ENCODE results near the gene R3HCC1L. TPM values are rescaled to one million over a fixed set of nuclear protein-coding genes. Genes with fewer than 3 reads are reported as not detected.

R3HCC1L gene
- total RNA-seq, 1 donor from 2014 or later = 12.1 TPM

DNA sequence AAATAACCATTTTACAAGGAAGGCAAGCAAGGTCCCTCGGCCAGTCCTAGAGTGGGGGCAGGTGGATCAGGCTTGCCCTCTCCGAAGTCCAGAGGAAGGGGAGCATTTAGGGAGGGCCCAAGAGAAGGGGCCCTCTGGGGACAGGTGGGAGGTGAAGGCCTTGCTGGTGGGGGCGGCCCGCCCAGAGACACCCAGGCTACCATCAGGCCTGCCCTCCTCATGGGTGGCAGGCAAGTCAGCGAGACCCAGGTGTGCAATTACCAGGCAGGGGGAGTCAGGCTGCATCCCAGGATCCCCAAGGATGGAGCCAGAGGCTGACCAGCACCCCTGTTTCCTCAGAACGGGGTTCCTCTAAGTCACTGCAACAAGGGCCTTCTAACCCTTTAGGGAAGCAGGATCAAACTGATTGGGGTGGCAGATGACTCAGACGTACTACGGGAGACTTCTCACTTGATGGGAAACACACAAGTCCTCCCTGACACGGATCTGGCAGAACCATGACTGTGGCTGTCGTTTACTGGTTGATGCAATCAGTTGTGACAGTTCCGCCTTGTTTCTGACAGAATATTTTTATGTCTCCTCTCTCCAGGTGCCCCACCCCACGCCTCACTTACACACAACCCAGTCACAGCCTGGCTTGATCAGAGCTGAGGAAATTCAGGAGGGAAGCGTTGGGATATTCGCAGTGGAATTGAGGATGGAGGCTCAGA is 125.3 kb downstream of the R3HCC1L start:
- no peak for DNase-seq (ENCODE audit: low read depth, low spot score)

DNA sequence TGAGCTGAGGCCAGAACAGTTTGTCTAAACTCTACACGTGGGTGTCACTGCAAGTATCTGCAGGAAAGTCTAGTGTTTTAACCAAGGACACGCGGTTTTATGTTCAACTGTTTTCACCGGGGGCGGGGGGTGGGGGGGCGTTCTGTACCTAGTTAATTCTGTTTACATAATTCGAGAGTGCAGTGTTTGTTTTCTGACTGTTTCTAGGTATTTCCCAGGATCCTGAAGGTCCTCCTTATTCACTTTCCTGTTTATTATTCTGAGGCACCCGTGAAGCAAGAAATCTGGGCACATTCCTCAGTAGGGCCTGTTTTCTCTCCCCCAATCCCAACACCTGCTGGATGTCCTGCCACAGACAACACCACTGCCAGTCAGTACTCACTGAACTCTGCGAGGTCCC is 125.9 kb downstream of the R3HCC1L start:
- no peak for DNase-seq (ENCODE audit: low read depth, low spot score)

DNA sequence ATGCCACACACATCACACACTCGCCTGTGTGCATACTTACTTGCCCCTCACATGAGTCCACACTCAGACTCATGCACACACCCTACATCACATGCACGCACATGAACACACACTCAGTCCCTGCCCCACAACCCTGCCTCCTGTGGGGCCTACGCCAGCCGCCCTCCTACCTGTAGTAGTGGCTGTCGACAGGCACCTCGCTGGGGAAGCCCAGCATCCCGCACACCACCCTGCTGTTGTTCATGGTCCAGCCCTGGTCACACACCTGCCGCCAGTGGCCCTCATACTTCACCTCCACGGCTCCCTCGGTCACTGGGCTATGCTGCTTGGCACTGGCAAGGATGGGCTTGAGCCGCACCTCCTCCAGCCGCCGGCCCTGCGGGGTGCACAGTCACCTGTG is 126.3 kb downstream of the R3HCC1L start:
- no peak for DNase-seq (ENCODE audit: low read depth, low spot score)

DNA sequence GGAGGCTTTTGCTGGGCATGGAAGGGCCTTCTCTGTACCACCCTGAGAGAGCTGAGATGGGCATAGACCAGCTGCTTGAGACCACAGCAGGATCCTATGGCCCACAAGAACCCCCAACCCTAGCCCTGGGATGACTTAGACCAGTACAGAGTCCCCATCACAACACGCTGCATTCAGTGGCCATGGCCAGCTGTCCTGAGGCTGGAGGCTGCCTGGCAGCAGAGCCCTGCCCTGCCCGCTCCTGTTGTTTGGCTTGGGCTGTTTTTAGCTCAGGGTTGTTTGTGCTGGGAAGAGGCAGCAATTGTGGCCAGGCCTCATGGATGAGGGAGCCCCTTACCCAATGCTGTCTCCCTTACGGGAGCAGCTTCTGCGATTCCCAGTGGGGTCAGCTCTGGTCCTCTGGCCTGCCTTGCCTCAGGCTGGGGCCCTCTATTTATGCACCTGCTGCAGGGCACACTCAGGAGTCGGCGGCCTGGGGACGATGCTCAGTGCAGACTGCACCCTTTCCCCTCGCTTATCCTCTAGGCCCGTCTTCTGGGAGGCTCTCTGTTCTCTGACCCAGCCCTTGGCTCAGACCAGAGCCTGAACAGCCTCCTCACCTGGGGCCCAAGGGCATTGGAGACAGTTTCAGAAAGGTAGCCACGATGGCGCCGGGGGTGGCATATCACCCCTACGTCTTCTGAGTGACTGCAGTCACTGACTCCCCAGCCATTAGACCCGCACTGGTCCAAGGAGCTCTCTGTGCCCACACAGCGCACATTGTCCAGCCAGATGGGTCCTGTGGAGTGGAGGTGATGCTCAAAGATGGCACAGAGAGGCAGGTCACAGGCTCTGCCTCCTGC is 127.2 kb downstream of the R3HCC1L start:
- no peak for DNase-seq (ENCODE audit: low read depth, low spot score)

DNA sequence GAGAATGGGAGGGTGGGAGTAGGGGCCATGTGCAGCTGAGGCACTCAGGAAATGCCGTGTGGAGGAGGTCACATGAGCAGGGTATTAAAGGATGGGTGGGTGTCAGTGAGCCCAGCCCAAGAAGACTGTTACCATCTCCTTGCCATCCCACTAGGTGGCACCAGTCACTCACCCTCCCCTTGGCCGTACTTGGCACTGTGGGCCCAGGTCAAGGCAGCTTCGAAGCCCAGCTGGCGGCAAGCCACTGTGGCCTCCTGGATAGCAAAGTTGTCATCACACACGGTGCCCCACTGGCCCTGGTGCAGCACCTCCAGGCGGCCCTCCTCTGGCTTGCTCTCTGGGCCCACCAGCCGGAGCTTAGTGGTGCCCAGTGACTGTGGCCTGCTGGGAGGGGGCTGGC is 128.1 kb downstream of the R3HCC1L start:
- DNase-seq (ENCODE audit: low read depth, low spot score) = no peak

DNA sequence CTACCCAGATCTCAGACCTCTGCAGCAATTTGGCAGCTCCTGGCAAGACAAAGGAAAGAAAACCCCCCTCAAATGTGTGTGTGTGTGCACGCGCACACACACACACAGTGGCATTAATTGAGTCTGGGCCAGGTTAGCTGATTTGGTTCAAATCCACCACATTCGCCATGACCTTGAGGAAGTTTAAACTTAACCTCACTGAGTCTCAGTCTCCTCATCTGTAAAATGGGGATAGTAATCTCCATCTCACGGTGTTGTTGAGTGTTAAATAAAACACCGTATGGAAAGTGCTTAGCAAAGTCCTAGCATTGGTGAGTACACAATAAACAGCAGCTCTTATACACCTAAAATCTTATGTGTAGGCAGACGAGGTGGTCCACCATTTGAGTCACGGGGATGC is 128.6 kb downstream of the R3HCC1L start:
- DNase-seq (ENCODE audit: low read depth, low spot score) = no peak

DNA sequence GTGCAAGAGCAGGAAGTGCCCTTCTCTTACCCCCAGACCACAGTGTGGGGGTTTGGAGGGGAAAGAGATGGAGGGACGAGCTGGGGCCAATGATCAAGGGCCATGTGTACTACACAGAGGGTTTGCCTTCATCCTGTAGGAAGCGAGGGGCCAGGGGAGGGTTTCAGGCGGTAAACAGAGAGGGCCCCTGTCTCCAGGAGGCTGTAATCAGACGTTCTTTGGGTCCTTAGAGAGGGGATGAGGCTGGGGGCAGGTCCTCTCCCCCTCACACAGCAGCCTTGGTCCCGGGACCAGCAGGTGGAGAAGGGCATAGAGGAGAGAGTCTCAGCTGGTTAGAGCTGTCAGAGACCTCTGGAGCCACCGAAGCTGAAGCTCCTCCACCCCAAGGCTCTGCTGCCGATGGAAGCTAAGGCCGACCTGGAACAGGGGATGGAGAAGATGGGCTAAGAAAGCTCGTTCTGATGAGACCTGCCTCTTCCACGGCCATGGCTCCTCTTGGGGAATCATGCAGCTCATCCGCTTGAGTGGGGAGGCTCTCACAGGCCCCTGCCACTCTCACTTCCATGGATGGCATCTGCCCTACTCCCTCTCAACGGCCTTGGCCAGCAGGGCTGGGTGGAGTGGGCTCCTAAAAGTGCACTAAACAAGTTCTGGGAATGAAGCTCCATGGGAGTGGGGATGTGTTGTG is 130.1 kb downstream of the R3HCC1L start:
- no peak for DNase-seq (ENCODE audit: low read depth, low spot score)

DNA sequence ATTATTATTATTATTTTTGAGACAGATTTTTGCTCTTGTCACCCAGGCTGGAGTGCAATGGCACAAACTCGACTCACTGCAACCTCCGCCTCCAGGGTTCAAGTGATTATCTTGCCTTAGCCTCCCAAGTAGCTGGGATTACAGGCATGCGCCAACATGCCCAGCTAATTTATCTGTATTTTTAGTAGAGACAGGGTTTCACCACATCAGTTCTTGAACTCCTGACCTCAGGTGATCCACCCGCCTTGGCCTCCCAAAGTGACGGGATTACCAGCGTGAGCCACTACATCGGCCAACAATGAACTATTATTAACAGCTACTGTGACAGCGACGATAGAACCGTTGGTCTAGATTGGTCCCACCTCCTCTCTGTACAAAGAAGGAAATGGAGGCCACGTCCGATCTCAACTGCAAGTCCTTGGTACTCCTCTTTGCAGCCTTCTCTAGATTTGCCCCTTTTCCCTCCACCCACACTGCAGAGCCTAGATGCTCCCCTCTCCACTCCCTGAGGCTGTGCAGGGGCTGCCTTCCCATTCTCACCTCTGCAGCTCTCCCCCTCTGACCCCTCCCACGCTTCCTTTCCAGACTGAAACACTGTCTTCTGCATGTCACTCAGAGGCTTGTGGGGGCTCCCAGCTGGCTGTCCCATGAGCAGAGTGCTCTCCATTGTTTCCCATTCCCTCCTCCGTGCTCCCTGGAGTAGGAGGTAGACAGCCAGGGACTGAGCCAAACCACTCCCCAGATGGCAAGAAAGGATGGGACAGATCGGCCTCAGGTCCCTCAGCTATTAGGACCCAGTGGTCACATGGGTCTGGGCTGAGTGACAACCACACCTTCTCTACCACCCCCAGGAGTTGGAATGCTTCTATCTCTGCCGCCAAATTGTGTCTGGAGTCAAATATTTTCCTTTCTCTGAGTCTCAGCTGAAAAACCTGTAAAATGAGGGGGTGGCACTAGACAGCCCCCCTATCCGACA is 131.2 kb downstream of the R3HCC1L start:
- no peak for DNase-seq (ENCODE audit: low read depth, low spot score)

DNA sequence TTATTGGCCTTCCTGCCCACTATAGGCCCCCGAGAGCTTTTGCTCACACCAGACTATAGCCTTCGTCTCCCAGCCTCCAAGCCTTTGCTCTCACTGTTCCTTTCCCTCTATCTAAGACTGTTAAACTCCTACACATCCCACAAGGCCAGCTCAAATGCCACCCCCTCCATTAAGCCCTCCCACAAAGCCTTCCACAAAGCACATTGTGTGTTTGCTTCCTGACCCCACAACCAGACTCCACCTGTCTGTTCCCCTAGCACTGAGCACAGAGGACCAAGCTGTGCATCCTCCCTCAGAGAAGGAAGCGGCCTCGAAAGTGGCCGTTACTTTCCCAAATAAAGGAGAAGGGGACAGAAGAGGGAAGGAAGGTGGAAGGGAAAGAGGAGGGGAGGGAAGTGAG is 132.2 kb downstream of the R3HCC1L start:
- DNase-seq (ENCODE audit: low read depth, low spot score) = no peak

DNA sequence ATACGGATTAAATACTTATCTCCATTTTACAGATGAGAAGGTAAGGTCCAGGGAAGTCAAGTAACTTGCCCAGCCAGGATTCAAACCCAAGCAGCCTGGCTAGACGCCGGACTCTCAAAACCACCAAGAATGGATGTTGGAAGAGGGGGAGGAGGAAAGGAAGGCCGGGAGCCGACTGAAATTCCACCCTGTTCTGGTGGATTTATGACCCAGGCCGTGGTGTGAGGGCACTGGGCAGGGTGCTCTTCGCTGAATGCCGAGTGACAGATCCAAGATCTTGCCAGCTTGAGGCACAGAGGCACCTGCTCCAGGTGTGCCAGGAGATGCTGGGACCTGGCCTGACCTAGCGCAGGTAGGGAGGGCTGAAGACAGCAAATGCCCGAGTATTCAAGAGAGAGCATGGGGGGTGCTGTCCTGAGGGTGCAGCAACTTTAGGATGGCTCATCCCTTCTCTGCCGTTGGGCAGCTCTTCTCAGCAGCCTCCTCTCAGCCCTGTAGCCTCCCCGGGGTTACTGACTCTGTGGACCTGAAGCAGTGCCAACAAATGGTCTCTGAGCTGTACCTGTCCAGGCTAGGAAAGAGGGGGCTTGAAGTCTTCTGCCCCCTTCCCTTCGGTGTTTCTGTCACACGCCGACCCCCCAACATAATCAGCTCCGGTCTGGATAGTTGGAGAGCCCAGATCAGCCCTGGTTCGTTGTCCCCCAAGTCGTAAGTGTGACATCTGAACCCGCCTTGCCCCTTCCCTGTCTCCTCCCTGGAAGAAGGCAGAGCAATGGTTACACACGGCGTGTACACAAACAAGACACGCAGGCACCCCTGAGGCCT is 132.8 kb downstream of the R3HCC1L start:
- no peak for DNase-seq (ENCODE audit: low read depth, low spot score)

DNA sequence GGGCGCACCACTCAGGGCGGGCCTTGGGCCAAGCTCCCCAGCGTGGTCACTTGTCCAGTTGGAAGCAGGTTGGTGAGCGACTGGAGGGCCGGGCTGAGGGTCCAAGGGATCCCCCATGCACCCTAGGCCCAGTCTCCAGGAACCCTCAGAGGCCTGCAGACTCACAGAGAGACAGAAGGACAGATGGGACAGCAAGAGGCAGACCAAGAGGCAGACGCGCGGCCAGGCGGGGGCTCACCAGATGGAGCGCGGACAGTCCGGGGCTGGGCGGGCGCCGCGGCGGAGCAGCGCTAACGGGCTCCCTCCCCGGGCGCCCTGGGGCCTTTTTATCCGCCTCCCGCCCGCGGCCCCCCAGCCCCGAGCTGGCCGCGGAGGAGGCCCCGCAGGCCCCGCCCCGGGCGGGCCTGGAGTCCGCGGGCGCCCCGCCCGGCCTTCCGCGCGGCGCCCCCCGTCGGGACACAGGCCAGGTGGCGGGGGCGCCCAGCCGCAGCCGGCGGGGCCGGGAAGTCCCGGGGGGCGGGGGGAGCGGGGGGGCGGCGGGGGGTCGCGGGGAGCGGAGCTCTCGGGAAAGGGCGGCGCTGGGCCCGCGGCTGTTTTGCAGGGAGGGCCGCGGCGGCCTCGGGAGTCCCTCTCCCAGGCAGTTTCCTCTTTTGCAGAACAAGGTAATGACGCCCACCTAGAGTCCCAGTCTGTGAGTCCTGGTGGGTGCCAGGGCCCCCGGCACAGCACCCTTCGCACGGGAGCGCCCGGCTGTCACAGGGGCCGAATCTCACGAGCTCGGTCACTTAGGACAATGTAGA is 133.6 kb downstream of the R3HCC1L start, which contains the start of gene LOXL4:
Gene LOXL4, minus strand, starts transcription at position 301 of the 800 bp plus-strand sequence. CDS start 5,175 bp downstream, outside the sequence.
- DNase-seq (ENCODE audit: low read depth, low spot score) = no peak

DNA sequence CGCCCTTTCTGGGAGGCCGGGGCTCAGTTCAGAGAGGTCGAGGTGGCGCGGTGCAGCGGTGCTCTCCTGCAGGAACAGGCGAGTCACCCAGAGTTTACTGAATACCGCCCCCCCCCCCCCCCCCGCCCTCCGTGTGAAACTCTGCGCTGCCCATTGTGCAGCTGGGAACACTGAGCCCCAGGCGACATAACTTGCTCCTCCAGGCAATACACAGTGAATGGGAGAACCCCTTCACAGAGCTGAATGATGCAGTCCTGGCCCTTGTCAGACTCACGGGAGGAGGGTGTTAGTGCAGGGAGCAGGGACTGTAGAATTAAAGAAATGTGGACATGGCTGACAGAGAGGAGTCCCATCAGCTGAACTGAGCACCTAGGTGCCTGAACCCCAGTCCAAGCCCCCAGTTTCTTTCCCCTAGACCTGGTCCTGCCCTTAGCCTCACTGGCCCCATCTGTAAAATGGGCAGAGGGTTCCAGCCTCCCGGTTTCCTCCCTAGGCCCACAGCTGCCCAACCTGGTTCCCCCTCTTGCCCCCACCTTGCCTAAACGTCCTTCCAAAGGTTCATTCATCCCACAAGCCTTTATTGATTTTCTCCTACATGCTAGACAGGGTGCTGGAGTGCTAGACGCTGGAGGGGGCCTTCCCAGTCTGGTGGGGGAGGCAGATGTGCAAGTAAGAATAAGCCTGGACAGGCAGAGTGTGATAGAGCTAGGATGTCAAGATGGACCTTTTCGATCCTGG is 134.4 kb downstream of the R3HCC1L start:
- no peak for DNase-seq (ENCODE audit: low read depth, low spot score)

DNA sequence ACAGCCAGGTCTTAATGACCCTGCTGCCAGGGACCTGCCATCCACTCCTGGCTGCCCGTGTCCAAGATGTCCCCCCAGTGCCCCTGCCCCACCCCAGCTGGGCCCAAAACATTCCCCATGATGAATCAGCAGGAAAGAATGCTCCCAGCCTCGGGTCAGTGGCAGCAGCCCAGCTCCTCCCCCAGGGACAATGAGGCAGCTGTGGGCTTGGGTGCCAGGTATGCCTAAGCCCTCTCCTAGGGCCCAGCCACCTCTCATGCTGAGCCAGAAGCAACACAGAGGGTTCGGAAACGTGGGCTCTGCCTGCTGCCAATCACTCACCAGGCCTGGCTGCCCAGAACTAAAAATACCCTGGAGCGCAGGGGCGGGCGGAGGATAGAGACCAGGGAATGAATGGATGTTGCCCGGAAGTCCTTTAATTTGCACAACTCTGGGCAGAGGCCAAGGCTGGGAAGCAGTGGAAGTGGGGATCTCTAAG is 135.0 kb downstream of the R3HCC1L start:
- DNase-seq (ENCODE audit: low read depth, low spot score) = no peak

DNA sequence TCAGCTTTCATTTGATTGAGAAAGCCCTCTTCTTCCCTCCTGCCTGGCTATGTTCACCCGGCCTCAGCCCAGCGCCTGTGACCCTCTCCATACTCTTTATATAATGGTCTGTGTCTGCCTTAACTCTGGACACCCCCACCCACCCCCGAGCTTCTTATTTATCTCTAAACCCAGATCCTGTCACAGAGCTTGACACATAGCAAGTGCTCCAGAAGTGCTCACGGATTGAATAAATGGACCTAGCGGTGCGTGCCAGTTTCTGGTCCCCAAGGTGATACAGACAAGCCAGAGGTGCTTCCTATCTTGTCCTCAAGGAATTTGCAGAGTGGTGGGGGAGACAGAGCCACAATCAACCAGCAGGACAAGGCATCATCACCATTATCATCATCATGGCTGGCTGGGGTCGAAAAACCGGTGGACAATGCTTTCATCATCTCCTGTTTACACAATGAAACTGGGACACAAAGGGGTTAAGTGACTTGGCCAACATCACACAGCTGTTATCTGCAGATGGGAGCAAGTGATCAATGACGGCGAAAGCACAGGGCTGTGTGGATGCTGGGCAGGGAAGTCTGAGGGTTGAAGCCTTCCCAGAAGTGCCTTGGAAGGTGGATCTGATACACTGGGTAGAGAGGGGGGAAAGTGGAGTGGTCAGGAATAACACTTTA is 135.8 kb downstream of the R3HCC1L start:
- DNase-seq (ENCODE audit: low read depth, low spot score) = no peak

DNA sequence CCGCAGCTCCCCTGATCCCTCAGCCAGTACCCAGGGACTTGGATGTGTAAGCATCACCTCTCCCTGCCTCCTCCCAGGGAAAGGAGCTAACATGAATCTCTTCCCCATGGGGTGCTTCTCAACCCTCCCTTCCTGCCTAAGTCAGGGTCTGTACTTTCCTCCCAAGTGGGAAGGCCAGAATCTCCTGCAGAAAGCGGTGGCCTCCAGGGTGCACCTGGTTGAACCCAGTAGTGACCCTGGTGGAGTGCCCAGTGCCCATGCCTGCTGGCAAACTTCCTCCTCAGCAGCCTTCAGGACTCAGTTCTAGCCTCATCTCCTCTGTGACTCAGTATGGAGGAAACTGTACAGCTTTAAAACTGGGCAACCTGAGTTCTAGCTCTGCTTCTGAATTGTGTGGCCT is 136.3 kb downstream of the R3HCC1L start:
- DNase-seq (ENCODE audit: low read depth, low spot score) = no peak

DNA sequence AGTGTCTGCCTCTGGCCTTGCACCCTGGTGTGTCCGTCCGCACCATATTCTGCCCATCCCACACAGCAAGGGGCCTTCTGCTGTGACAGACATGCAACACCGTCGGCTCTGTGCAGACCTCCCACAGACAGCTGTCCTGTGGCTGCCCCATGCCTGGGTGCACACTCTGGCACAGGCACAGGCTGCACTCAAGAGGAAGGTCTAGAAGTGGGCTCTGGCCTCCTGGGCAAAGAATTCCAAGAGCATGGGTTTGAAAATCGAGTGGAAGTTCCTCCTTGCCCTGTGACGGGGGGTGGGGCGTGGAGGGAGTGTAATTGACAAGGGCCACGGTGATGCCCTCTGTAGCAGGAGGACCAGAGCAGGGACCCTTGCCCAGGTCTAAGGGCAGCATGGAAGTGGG is 137.8 kb downstream of the R3HCC1L start:
- DNase-seq (ENCODE audit: low read depth, low spot score) = no peak

DNA sequence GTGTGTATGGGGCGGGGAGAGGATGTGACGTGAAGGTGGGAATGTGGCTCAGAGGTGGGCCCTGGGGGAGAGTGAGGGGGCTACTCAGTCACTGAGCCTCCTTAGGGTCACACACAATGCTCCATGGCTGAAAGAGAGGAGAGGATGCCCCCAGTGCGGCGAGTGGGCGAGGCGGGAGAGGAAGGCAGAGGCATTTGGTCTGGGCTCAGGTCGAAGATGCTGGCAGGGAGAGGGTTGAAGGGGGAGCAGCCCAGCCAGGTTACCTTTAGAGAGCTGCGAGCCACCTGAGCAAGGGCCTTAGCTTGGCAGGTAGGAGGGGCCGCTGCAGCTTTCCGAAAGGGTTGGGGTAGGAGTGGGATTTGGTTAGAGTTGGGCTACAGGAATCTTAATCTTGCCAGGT is 138.2 kb downstream of the R3HCC1L start:
- no peak for DNase-seq (ENCODE audit: low read depth, low spot score)
